ENCODE results near the gene ATRX. TPM values are rescaled to one million over a fixed set of nuclear protein-coding genes. Genes with fewer than 3 reads are reported as not detected.
"Not testable (repeated sequence)": the region's sequence is repeated elsewhere in the genome, so short reads cannot be mapped to it uniquely, and the experiment has no call there.

Gene ATRX
- total RNA-seq, 1 donor from 2014 or later, result 261 TPM

- no peak for DNase-seq
Observed at GRCh38 chrX:77740376-77740905, 45.6 kb downstream of the ATRX start.

- DNase-seq, result no peak
Observed at GRCh38 chrX:77733342-77733741, 52.7 kb downstream of the ATRX start.

- DNase-seq, result no peak
Observed at GRCh38 chrX:77731821-77732419, 54.1 kb downstream of the ATRX start.

GRCh38 chrX:77726095-77726494, 59.9 kb downstream of the ATRX start:
- DNase-seq, result not testable (repeated sequence)

- no peak for DNase-seq
Observed at GRCh38 chrX:77723681-77724080, 62.3 kb downstream of the ATRX start.

DNA sequence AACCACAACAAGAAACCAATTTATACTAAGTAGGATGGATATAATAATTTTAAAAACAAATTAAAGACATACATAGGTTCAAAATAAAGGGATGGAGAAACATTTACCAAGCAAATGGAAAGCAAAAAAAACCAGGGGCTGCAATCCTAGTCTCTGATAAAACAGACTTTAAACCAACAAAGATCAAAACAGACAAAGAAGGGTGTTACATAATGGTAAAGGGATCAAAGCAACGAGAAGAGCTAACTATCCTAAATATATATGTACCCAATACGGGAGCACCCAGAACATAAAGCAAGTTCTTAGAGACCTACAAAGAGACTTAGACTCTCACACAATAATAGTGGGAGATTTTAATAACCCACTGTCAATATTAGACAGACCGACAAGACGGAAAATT, 66.6 kb downstream of the ATRX start:
- DNase-seq, result no peak

GRCh38 chrX:77704881-77705280, 81.1 kb downstream of the ATRX start:
- DNase-seq, result no peak

DNA sequence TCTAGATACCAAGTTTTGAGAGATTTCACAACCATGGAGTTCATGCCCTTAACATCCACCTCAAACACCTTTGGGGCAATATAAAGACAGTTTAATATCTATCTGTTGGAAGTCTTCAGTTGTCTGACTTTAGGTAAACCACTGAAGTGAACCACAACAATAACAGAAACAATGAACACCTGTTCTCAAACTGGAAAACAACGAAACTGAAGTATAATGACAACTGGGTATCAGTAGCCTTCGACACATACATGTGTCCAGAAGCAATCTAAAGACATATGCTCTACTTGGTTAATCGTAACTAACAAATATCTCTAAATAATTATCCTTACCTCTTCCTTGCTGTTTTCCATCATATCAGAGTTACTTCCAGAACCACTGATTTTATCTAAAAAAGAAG, 87.8 kb downstream of the ATRX start:
- DNase-seq, result no peak

DNA sequence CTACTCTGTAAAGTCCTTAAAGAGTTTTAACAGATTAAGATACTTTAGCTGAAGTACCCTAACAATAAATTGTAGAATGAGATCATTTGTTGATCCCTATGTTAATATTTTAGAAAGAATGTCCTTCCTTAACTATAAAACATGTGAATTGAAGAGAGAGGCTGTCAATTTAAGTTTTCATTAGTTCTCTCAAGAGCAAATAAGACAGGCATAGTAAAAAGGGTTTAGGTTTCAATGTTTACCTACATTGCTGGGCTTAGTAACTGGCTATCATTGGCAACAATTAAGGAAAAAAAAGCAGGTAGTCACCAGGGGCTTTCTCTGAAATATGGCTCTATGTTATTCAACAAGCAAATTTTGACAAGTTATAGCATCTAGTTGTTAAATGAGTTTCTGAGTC, 91.5 kb downstream of the ATRX start:
- DNase-seq, result no peak

- no peak for DNase-seq
Observed at GRCh38 chrX:77693594-77693993, 92.4 kb downstream of the ATRX start.

DNA sequence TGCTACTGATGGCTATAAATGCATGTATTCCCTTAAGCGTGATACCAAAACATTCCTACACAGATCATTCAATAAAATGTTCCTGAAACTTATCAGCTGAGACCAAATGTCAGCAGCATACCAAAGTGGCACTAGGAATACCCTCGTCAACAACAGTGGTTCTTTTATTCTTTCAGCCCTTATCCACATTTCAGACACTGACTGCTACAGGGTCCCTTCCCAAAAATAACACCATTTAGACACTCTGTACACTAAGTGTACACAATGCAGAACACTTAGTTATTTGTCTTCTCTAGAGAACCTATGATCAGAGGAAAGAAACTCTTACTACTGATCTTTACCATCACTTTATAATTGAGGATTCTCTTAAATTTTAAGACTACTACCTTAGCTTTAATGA, 94.1 kb downstream of the ATRX start:
- DNase-seq, result no peak

GRCh38 chrX:77689376-77689775, 96.6 kb downstream of the ATRX start:
- no peak for DNase-seq

GRCh38 chrX:77685683-77686082, 100.3 kb downstream of the ATRX start:
- not testable (repeated sequence) for DNase-seq

DNA sequence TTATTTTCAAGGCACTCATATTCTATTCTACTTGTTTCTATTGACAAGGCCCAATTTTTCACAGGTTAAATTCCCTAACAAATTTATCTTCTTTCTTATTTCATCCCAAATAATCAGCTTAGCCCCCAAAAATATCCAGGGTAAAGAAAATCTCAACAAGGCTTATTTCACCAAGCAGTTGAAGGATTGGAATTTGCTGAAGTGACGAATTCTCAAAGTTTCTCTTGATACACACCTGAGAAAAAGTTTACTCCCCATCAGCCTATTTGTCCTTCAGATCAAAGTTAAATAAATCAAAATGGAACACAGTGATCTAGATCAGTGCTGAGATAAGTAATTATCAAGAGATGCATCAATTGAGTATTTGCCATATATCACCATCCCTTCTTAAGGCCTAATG, 106.9 kb downstream of the ATRX start:
- no peak for DNase-seq

DNA sequence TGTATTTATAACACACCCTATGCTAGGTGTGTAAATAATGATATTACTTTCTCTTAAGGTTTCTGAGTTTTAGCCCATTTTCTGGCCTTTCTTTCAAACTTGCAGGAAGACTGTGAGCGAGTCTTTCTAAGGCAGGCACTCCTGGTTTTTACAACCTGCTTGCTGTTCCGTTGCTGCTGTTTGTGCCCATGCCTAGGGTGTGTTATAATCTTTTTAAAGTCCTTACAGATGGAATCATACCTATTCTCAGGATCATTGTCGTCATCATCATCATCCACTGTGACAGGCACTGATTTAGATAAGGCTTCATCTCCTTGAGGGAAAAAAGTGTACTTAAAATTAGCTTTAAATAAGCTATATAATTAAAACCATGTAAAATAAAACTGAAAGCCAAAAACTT, 110.0 kb downstream of the ATRX start:
- DNase-seq, result no peak

- no peak for DNase-seq
Observed at GRCh38 chrX:77668391-77669237, 117.4 kb downstream of the ATRX start.

GRCh38 chrX:77658886-77659285, 127.1 kb downstream of the ATRX start:
- DNase-seq, result no peak

DNA sequence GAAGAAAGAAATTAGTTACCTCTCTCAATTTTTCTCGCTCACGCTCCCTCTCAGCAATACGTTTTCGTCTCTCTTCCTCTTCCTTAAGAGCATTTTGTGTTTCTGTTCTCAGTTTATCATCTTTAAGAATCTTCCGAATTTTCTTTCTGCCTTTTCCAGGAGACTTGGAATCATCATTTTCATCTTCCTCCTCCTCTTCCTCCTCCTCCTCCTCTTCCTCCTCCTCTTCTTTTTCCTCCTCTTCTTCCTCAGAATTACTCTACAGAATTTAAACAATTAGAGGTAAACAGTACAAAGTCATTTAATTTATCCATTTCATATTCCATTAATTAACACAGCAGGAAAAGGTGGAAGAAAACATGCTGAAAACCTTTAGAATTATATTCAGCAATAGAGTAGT, 133.9 kb downstream of the ATRX start:
- no peak for DNase-seq

DNA sequence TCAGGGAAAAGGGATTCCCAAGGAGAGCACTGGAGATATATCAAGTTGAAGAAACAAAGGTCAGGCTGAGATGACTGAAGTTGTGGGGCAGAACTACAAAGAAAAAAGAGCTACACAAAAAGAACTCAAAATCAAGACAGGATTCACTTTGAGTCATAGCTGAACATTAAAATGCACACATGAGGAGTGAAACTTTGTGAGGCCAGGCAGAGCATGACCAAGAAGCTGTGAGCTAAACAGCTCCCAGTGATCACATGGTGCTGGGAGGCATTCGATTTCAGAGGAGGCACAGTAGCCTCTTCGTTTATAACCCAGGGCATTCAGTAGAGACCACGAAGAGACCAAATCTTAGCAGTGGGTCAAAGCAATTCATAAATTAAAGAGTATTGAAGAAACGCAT, 145.3 kb downstream of the ATRX start:
- DNase-seq, result no peak

GRCh38 chrX:77639820-77640219, 146.2 kb downstream of the ATRX start:
- no peak for DNase-seq

- DNase-seq, result no peak
Observed at GRCh38 chrX:77638397-77638796, 147.6 kb downstream of the ATRX start.

- no peak for DNase-seq
Observed at GRCh38 chrX:77635373-77635772, 150.6 kb downstream of the ATRX start.

- no peak for DNase-seq
Observed at GRCh38 chrX:77628294-77629025, 157.6 kb downstream of the ATRX start.
